ENCODE data around the gene MBD3L2B. TPM values are rescaled to one million over a fixed set of nuclear protein-coding genes. Genes with fewer than 3 reads are reported as not detected.

Gene MBD3L2B
- total and polyA plus RNA-seq, 9 of the 15 experiments (the other 6 are each of a cell fraction or from before 2014, with no cell fraction given): not detected

GRCh38 chr19:7069042-7069903 lies 48.0 kb upstream of the MBD3L2B start, which contains the start of gene ZNF557 (continued):
- TF ChIP-seq FOXJ3 (CRISPR knock-in tag; IDR thresholded peaks at IDR 0.05) (no peak), TARDBP (IDR thresholded peaks at IDR 0.05) (no peak; the same call in 1 of the 2 replicates), CTCFL (IDR thresholded peaks at IDR 0.05; ENCODE audit: borderline replicate concordance, insufficient read depth, low read depth, low read length, poor library complexity, severe bottlenecking) (no peak), HOMEZ (CRISPR knock-in tag; IDR thresholded peaks at IDR 0.05) (no peak), RUNX1 (IDR thresholded peaks at IDR 0.05; ENCODE audit: low read depth) (no peak), POLR2B (IDR thresholded peaks at IDR 0.05; ENCODE audit: low read depth, partially characterized antibody) (peak; percentile 85), REST (IDR thresholded peaks at IDR 0.05; ENCODE audit: borderline replicate concordance) (peak; percentile 50), REST (CRISPR knock-in tag; IDR thresholded peaks at IDR 0.05; ENCODE audit: low read depth) (no peak), CLOCK (CRISPR knock-in tag; IDR thresholded peaks at IDR 0.05; ENCODE audit: borderline replicate concordance) (no peak), SMARCC2 (IDR thresholded peaks at IDR 0.05; ENCODE audit: low read depth) (no peak)
